Neural cell (in vitro differentiated cells): ENCODE data around the gene F3. TPM values are rescaled to one million over a fixed set of nuclear protein-coding genes. Genes with fewer than 3 reads are reported as not detected.

Experiments
- H2AFZ ChIP-seq: fragments of 200-600, 300-800 bp; sonication (generic), shearing (Covaris generic); 2 replicates; pipeline ENCODE4 v1.6.0; 2014; ENCODE audit warnings: low read depth, mild to moderate bottlenecking, antibody characterized with exemption, low read length, moderate library complexity
- H3F3A ChIP-seq: fragments of 200-600 bp; shearing (Covaris generic); 2 replicates; pipeline ENCODE4 v1.6.1; 2016; ENCODE audit warnings: mild to moderate bottlenecking, moderate library complexity, mixed read lengths, antibody characterized with exemption, low read length; ENCODE audit not compliant: insufficient read depth, poor library complexity, severe bottlenecking
- H3K27ac ChIP-seq: fragments of 200-600, 300-800 bp; sonication (generic), shearing (Covaris generic); 2 replicates; pipeline ENCODE4 v1.5.1; 2014; ENCODE audit warnings: mild to moderate bottlenecking, low read length, moderate library complexity
- H3K27me3 ChIP-seq: fragments of 300-800, 200-600 bp; sonication (generic), shearing (Covaris generic); 2 replicates; pipeline ENCODE4 v1.6.0; 2014; ENCODE audit warnings: mild to moderate bottlenecking, low read depth, low read length, moderate library complexity; ENCODE audit not compliant: insufficient read depth
- H3K36me3 ChIP-seq: fragments of 300-800, 200-600 bp; sonication (generic), shearing (Covaris generic); 2 replicates; pipeline ENCODE4 v1.5.1; 2014; ENCODE audit warnings: mild to moderate bottlenecking, antibody characterized with exemption, low read length, moderate library complexity; ENCODE audit not compliant: insufficient read depth
- H3K4me2 ChIP-seq: fragments of 300-800, 200-600 bp; sonication (generic), shearing (Covaris generic); 2 replicates; pipeline ENCODE4 v1.6.0; 2014; ENCODE audit warnings: mild to moderate bottlenecking, low read length
- H3K4me3 ChIP-seq: fragments of 300-800, 200-600 bp; sonication (generic), shearing (Covaris generic); 2 replicates; pipeline ENCODE4 v1.5.1; 2014; ENCODE audit warnings: mild to moderate bottlenecking, low read length, moderate library complexity
- H3K79me2 ChIP-seq: fragments of 200-600 bp; shearing (Covaris generic); replicated peaks from 2 replicates; pipeline ENCODE4 v1.6.0; 2014; ENCODE audit warnings: mild to moderate bottlenecking, low read length, moderate library complexity; ENCODE audit not compliant: insufficient read depth
- H3K9ac ChIP-seq: fragments of 300-800, 200-600 bp; sonication (generic), shearing (Covaris generic); 2 replicates; pipeline ENCODE4 v1.6.1; 2016; ENCODE audit warnings: mild to moderate bottlenecking, low read length, mixed read lengths
- H3K9me2 ChIP-seq: fragments of 200-600 bp; shearing (Covaris generic); 2 replicates; pipeline ENCODE4 v1.6.1; 2016; ENCODE audit warnings: mild to moderate bottlenecking, low read length, mixed read lengths; ENCODE audit not compliant: insufficient read depth
- H3K9me3 ChIP-seq: fragments of 200-600, 300-800 bp; sonication (generic), shearing (Covaris generic); 2 replicates; pipeline ENCODE4 v1.6.1; 2016; ENCODE audit warnings: mild to moderate bottlenecking, mixed run types, low read length, moderate library complexity, mixed read lengths
- H4K20me1 ChIP-seq: fragments of 200-600 bp; shearing (Covaris generic); 2 replicates; pipeline ENCODE4 v1.6.1; 2016; ENCODE audit warnings: mild to moderate bottlenecking, mixed run types; ENCODE audit not compliant: insufficient read depth
- CTCF ChIP-seq: fragments of 450-650 bp; IDR thresholded peaks from 2 replicates; pipeline ENCODE4 v1.5.1; 2014; ENCODE audit warnings: antibody characterized with exemption, mild to moderate bottlenecking, moderate library complexity; ENCODE audit not compliant: poor library complexity, severe bottlenecking
- EP300 ChIP-seq: fragments of 450-650 bp; conservative IDR thresholded peaks from 2 replicates; pipeline ENCODE4 v1.6.1; 2014; ENCODE audit warnings: antibody characterized with exemption, mild to moderate bottlenecking, moderate library complexity; ENCODE audit not compliant: poor library complexity, severe bottlenecking
- EZH2 ChIP-seq: fragments of 200-600, 300-800 bp; shearing (Covaris generic), sonication (generic); IDR thresholded peaks from 2 replicates; pipeline ENCODE4 v1.6.1; 2014; ENCODE audit warnings: antibody characterized with exemption, low read length, borderline replicate concordance, mild to moderate bottlenecking; ENCODE audit not compliant: insufficient read depth, poor library complexity, severe bottlenecking
- MXI1 ChIP-seq: fragments of 450-650 bp; conservative IDR thresholded peaks from 2 replicates; pipeline ENCODE4 v1.6.1; 2014; ENCODE audit warnings: antibody characterized with exemption, mild to moderate bottlenecking; ENCODE audit not compliant: poor library complexity, severe bottlenecking
- POLR2AphosphoS5 ChIP-seq: IDR thresholded peaks from 2 replicates; pipeline ENCODE4 v1.6.1; 2012
- RAD21 ChIP-seq: fragments of 450-650 bp; conservative IDR thresholded peaks from 2 replicates; pipeline ENCODE4 v1.6.1; 2014; ENCODE audit warnings: antibody characterized with exemption, mild to moderate bottlenecking, moderate library complexity
- REST ChIP-seq: IDR thresholded peaks from 2 replicates; pipeline ENCODE4 v1.6.1; 2012; ENCODE audit warnings: borderline replicate concordance
- SMC3 ChIP-seq: fragments of 450-650 bp; conservative IDR thresholded peaks from 2 replicates; pipeline ENCODE4 v1.6.1; 2014; ENCODE audit warnings: antibody characterized with exemption, mild to moderate bottlenecking, moderate library complexity; ENCODE audit not compliant: poor library complexity
- TAF1 ChIP-seq: IDR thresholded peaks from 2 replicates; pipeline ENCODE4 v1.6.1; 2012; ENCODE audit warnings: low read depth
- polyA plus RNA-seq: library from polyadenylated mRNA; depleted of rRNA; stranded (reverse); fragments of >200 nt; gene quantifications from 2 replicates; pipeline ENCODE4 v1.2.3, GENCODE V29; 2014

The F3 gene
- polyA plus RNA-seq, 1 donor from 2014 or later, result 0.10 TPM

DNA sequence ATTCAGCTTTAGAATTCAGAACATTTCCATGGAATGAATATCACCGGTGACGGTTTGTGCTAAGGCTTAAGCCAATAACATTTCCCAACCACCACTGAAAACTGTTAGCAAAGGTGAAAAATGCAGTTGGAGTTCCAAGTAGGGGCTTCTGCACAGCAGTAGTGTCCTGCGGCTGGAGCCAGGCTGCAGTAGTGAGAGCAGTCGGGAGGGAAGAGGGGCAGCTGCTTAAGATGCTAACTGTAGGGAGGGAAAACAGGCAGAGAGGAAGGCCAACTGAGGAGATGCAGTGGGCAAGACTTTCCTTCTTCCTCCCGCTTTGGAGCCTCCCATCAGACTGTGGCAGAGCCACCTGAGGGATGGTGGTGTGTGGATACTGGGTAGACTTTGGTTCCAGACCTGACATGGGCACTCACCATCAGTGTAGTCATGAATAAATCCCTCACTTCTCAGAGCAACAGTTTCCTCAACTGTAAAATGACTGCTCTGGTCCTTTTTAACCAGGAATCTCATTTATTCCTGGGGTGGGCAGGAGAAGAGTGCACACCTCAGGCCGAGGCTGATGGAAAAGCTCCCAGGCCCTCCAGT lies 3.2 kb downstream of the F3 start:
- no peaks in the 10 kb centered on the region for H3K9me2 ChIP-seq
- H3K27ac ChIP-seq, result no peak overlapping the region
- H3K79me2 ChIP-seq, result no peaks in the 10 kb centered on the region
- no peaks in the 10 kb centered on the region for H4K20me1 ChIP-seq
- no peak overlapping the region for H3K4me2 ChIP-seq
- no peak overlapping the region for H3K9ac ChIP-seq
- TF ChIP-seq REST, result no peak
- no peak for TF ChIP-seq CTCF
- no peak for TF ChIP-seq RAD21
- TF ChIP-seq MXI1, result no peak
- no peak for TF ChIP-seq EP300
- TF ChIP-seq POLR2AphosphoS5, result no peak
- TF ChIP-seq EZH2, result no peak
- TF ChIP-seq TAF1, result no peak
- TF ChIP-seq SMC3, result no peak
- H3K4me3 ChIP-seq, result no peak overlapping the region
- no peak overlapping the region for H2AFZ ChIP-seq
- no peaks in the 10 kb centered on the region for H3F3A ChIP-seq
- no peaks in the 10 kb centered on the region for H3K9me3 ChIP-seq
- H3K36me3 ChIP-seq, result no peaks in the 10 kb centered on the region
- H3K27me3 ChIP-seq, result peaks cover 28% of the 10 kb centered on the region

DNA sequence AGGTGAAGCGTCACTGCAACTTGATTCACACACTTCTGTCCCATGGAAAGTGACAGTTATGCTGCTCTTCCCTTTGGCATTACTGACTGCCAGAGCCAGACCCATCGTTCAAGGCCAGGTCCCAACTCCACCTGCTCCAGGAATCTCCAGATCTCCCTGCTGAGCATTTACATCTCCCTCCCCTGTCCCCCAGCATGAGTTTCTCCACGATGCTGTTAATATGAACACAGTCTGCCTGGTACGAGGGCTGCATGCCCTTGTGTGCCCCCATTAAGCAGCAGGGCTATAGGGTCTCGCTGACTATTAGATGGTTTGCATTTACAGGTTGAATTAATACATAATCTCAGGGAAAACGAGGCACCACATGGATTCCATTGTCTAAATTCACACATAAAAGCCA lies 4.3 kb downstream of the F3 start:
- no peaks in the 10 kb centered on the region for H3K9me3 ChIP-seq
- TF ChIP-seq POLR2AphosphoS5, result no peak
- no peak for TF ChIP-seq MXI1
- TF ChIP-seq EP300, result no peak
- no peak for TF ChIP-seq TAF1
- TF ChIP-seq RAD21, result no peak
- no peak for TF ChIP-seq SMC3
- TF ChIP-seq REST, result no peak
- TF ChIP-seq EZH2, result no peak
- TF ChIP-seq CTCF, result no peak
- no peak overlapping the region for H3K27ac ChIP-seq

More for the DNA sequence above, 4.3 kb downstream of the F3 start:
- no peak overlapping the region for H3K4me2 ChIP-seq
- H3K9me2 ChIP-seq, result no peaks in the 10 kb centered on the region
- no peaks in the 10 kb centered on the region for H3F3A ChIP-seq
- peaks cover 17% of the 10 kb centered on the region for H3K27me3 ChIP-seq
- H3K79me2 ChIP-seq, result no peaks in the 10 kb centered on the region
- H3K9ac ChIP-seq, result no peak overlapping the region
- H3K36me3 ChIP-seq, result no peaks in the 10 kb centered on the region
- no peak overlapping the region for H3K4me3 ChIP-seq
- no peak overlapping the region for H2AFZ ChIP-seq
- no peaks in the 10 kb centered on the region for H4K20me1 ChIP-seq
